Transverse colon (tissue), 3 donors: ENCODE results near the gene NKX1-1.

Experiments used
- EP300 ChIP-seq: sonication (generic); formaldehyde crosslinking; IDR thresholded peaks from one replicate; pipeline ENCODE4 v1.6.1; 2017; ENCODE audit warnings: antibody characterized with exemption, low read depth
- POLR2A ChIP-seq: fragments of 450-650 bp; IDR thresholded peaks from one replicate; pipeline ENCODE4 v1.6.1; 2016; ENCODE audit warnings: antibody characterized with exemption, mild to moderate bottlenecking, moderate library complexity
- TF ChIP-seq, protein P1 (sequence below), 5 experiments: fragments of 200-600 bp in 3 of 5; fragments of 450-650 bp in 2 of 5; sonication (generic) in 3 of 5; IDR thresholded peaks; 1 replicate in 2 of 5; 2 replicates in 3 of 5; pipeline ENCODE4 v1.5.1; 2016 to 2017; ENCODE audit warnings: antibody characterized with exemption in 5 of 5, inconsistent platforms in 3 of 5, mild to moderate bottlenecking in 2 of 5, moderate library complexity in 1 of 5

DNA sequence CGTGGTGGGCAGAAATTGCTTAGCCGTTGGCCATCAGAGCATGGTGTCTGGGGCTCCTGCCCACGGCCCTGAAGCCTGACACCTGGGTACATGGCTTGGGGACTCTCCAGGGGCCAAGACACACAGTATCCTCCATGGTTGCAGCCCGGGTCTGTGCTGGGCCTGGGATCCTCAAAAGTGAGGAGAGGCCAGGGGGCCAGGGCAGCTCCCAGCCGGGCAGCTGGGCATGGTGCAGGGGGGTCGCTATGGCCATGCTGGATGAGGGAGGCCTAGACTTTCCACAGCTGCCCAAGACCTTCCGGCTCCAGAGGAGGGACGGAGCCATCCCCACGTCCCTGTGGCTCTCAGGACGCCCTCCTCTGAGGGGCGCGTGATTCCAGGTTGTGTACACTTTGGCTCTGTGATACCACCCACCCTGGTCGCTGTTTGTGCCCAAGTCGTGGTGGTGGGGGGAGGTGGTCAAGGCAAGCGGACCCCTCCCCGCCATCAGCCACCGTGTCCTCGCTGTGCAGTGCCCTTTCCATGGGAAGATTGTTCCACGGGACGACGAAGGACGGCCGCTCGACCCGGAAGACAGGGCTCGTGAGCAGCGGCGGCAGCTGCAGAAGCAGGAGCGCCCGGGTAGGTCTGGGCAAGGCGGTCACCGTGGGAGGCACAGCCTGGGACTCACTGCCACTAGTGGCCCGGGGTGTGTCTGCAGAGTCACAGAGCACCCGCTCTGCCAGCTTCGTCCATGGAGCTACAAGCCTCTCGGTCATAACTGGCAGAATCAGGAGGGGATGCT, 25.7 kb downstream of the NKX1-1 start:
- TF ChIP-seq, protein P1, sequence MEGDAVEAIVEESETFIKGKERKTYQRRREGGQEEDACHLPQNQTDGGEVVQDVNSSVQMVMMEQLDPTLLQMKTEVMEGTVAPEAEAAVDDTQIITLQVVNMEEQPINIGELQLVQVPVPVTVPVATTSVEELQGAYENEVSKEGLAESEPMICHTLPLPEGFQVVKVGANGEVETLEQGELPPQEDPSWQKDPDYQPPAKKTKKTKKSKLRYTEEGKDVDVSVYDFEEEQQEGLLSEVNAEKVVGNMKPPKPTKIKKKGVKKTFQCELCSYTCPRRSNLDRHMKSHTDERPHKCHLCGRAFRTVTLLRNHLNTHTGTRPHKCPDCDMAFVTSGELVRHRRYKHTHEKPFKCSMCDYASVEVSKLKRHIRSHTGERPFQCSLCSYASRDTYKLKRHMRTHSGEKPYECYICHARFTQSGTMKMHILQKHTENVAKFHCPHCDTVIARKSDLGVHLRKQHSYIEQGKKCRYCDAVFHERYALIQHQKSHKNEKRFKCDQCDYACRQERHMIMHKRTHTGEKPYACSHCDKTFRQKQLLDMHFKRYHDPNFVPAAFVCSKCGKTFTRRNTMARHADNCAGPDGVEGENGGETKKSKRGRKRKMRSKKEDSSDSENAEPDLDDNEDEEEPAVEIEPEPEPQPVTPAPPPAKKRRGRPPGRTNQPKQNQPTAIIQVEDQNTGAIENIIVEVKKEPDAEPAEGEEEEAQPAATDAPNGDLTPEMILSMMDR (IDR thresholded peaks at IDR 0.05): no peak
- TF ChIP-seq POLR2A (no peak), EP300 (no peak)
